ENCODE measurements around the gene KIAA0513. TPM values are rescaled to one million over a fixed set of nuclear protein-coding genes. Genes with fewer than 3 reads are reported as not detected.

The KIAA0513 gene
- total and polyA plus RNA-seq, 2 donors (not counting 1 experiment from before 2014, with no cell fraction given), result 1.1 to 2.1 TPM

DNA sequence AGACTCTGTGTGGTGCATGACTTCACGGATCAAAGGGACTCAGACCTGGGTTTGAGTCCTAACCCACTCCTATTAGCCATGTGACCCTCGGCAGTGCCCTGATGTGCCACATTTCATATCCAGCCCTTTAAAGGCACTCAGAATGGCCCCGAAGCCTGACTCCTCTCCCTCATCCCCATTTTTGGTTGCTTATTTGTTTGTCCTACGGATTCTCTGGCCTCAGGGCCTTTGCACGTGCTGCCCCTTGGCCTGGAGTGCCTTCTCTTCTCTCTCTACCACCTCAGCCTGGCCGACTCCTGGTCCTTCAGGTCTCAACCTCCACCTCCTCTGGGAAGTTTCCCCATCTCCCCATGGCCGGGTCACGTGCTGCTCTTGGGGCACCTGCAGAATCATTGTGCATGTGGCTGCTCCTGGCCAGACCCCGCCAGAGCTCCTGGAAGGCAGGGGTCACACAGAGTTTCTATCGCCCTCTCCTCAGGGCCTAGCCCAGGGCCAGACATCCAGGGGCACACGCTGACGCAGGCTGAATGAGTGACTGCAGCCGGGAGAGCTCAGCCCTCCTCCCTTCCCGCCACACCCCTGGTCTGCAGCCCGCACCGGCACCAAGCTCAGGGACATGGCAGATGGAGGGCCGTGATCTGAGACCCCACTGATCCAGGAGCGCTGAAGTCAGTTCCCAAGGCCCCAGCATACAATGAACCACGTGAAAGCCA, 106.6 kb downstream of the KIAA0513 start:
- DNase-seq (no peak), ATAC-seq (ENCODE audit: low read depth) (no peak)
- H3K4me2 ChIP-seq (replicated peaks; ENCODE audit: low read depth, low read length, poor library complexity, severe bottlenecking), result no peak overlapping the region
- no peak overlapping the region for H3K27ac ChIP-seq (ENCODE audit: low read length in 2 of 2)
- TF ChIP-seq, protein P1, sequence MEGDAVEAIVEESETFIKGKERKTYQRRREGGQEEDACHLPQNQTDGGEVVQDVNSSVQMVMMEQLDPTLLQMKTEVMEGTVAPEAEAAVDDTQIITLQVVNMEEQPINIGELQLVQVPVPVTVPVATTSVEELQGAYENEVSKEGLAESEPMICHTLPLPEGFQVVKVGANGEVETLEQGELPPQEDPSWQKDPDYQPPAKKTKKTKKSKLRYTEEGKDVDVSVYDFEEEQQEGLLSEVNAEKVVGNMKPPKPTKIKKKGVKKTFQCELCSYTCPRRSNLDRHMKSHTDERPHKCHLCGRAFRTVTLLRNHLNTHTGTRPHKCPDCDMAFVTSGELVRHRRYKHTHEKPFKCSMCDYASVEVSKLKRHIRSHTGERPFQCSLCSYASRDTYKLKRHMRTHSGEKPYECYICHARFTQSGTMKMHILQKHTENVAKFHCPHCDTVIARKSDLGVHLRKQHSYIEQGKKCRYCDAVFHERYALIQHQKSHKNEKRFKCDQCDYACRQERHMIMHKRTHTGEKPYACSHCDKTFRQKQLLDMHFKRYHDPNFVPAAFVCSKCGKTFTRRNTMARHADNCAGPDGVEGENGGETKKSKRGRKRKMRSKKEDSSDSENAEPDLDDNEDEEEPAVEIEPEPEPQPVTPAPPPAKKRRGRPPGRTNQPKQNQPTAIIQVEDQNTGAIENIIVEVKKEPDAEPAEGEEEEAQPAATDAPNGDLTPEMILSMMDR (IDR thresholded peaks at IDR 0.05), result no peak
- no peak for TF ChIP-seq EZH2 (IDR thresholded peaks at IDR 0.05; ENCODE audit: borderline replicate concordance, insufficient read depth, low read depth, low read length, poor library complexity, severe bottlenecking)
- peaks cover 0 to 19% (median 7%) of the 10 kb centered on the region in 4 experiments for H3K27me3 ChIP-seq (replicated peaks in 1 of 4; ENCODE audit: control extremely low read depth in 1 of 4, control insufficient read depth in 3 of 4, insufficient read depth in 4 of 4, low read length in 3 of 4)
- intact Hi-C loops (cut with micrococcal nuclease), result no loop called here
- no peaks in the 10 kb centered on the region for H3K79me2 ChIP-seq (ENCODE audit: control insufficient read depth, insufficient read depth, low read length)
- Mint-ChIP-seq H3K4me1 (peaks cover 11% of the 10 kb centered on the region), H3K27ac (no peak overlapping the region), H3K4me3 (no peak overlapping the region), H3K27me3 (peaks cover 21% of the 10 kb centered on the region), H3K9me3 (ENCODE audit: insufficient read depth) (no peaks in the 10 kb centered on the region)
- H3K9ac ChIP-seq (ENCODE audit: low read length), result no peak overlapping the region
- no peak overlapping the region for H2AFZ ChIP-seq (ENCODE audit: insufficient read depth, low read depth, low read length, poor library complexity, severe bottlenecking)
- H3K9me3 ChIP-seq (ENCODE audit: control extremely low read depth in 1 of 3, control insufficient read depth in 2 of 3, insufficient read depth in 1 of 3, low read length in 2 of 3), result peaks cover 0 to 11% (median 0%) of the 10 kb centered on the region in 3 donors
- ChIA-PET CTCF (interaction anchor here (1.5 kb wide), 1 partner anchor 19 kb away, joined by 3 read pairs; no protein-coding TSS in a partner anchor), POLR2A (no interaction called here)
- H3K36me3 ChIP-seq (replicated peaks in 1 of 2; ENCODE audit: control extremely low read depth in 1 of 2, control insufficient read depth in 1 of 2, extremely low read depth in 1 of 2, insufficient read depth in 2 of 2, low read length in 1 of 2), result no peaks in the 10 kb centered on the region
- no peaks in the 10 kb centered on the region for H4K20me1 ChIP-seq (ENCODE audit: control insufficient read depth, insufficient read depth, low read length, poor library complexity, severe bottlenecking)
- 92% methylated on average over 19 of the region's 19 CpGs for WGBS (ENCODE audit: insufficient coverage)
- no peak overlapping the region for H3K4me3 ChIP-seq (ENCODE audit: control extremely low read depth in 1 of 5, extremely low read depth in 1 of 5, insufficient read depth in 1 of 5, low read depth in 2 of 5, low read length in 4 of 5)
- H3K4me1 ChIP-seq (ENCODE audit: control insufficient read depth in 2 of 2, insufficient read depth in 2 of 2, low read length in 2 of 2), result peaks cover 9 to 26% of the 10 kb centered on the region in 2 donors

DNA sequence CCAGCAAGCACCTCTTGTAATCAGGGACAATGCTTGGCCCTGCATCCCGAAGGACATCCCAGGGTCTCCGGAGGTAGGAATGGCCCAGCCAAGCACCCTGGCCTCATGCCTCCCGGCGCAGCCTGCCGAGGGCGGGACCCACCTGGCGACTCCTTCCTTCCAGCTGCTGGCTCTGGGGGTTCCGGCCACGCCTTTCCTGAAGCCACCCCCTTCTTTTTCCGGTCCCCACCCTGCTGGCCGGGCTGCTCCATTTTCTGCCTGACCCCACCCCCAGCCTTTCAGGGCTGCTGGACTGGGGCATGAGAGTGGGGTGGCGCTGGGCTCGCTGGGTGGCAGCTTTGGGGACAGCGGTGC, 107.2 kb downstream of the KIAA0513 start:
- H3K27me3 Mint-ChIP-seq, result peaks cover 26% of the 10 kb centered on the region
- ChIA-PET CTCF (interaction anchor here (1.5 kb wide), 1 partner anchor 20 kb away, joined by 3 read pairs; no protein-coding TSS in a partner anchor), POLR2A (no interaction called here)
- no peak overlapping the region for H3K27ac ChIP-seq (ENCODE audit: low read length in 2 of 2)
- intact Hi-C loops (cut with micrococcal nuclease), result no loop called here
- no peak overlapping the region for H2AFZ ChIP-seq (ENCODE audit: insufficient read depth, low read depth, low read length, poor library complexity, severe bottlenecking)
- 73% methylated on average over 10 of the region's 14 CpGs for WGBS (ENCODE audit: insufficient coverage)
- peaks cover 0 to 19% (median 7%) of the 10 kb centered on the region in 4 experiments for H3K27me3 ChIP-seq (replicated peaks in 1 of 4; ENCODE audit: control extremely low read depth in 1 of 4, control insufficient read depth in 3 of 4, insufficient read depth in 4 of 4, low read length in 3 of 4)
- no peak for ATAC-seq (ENCODE audit: low read depth)
- H3K4me3 ChIP-seq (ENCODE audit: control extremely low read depth in 1 of 5, extremely low read depth in 1 of 5, insufficient read depth in 1 of 5, low read depth in 2 of 5, low read length in 4 of 5), result no peak overlapping the region
- H3K4me3 Mint-ChIP-seq, result no peak overlapping the region
- no peak for DNase-seq
- H3K4me1 ChIP-seq (ENCODE audit: control insufficient read depth in 2 of 2, insufficient read depth in 2 of 2, low read length in 2 of 2), result peaks cover 9 to 26% of the 10 kb centered on the region in 2 donors
- H3K27ac Mint-ChIP-seq, result no peak overlapping the region
- H3K4me1 Mint-ChIP-seq, result peaks cover 11% of the 10 kb centered on the region
- H3K79me2 ChIP-seq (ENCODE audit: control insufficient read depth, insufficient read depth, low read length), result no peaks in the 10 kb centered on the region
- no peak overlapping the region for H3K4me2 ChIP-seq (replicated peaks; ENCODE audit: low read depth, low read length, poor library complexity, severe bottlenecking)
- no peaks in the 10 kb centered on the region for H4K20me1 ChIP-seq (ENCODE audit: control insufficient read depth, insufficient read depth, low read length, poor library complexity, severe bottlenecking)
- H3K9me3 ChIP-seq (ENCODE audit: control extremely low read depth in 1 of 3, control insufficient read depth in 2 of 3, insufficient read depth in 1 of 3, low read length in 2 of 3), result peaks cover 0 to 11% (median 0%) of the 10 kb centered on the region in 3 donors
- H3K9me3 Mint-ChIP-seq (ENCODE audit: insufficient read depth), result no peaks in the 10 kb centered on the region
- TF ChIP-seq EZH2 (IDR thresholded peaks at IDR 0.05; ENCODE audit: borderline replicate concordance, insufficient read depth, low read depth, low read length, poor library complexity, severe bottlenecking), result no peak
- TF ChIP-seq, protein P1 (IDR thresholded peaks at IDR 0.05), result no peak
- no peak overlapping the region for H3K9ac ChIP-seq (ENCODE audit: low read length)
- H3K36me3 ChIP-seq (replicated peaks in 1 of 2; ENCODE audit: control extremely low read depth in 1 of 2, control insufficient read depth in 1 of 2, extremely low read depth in 1 of 2, insufficient read depth in 2 of 2, low read length in 1 of 2), result no peaks in the 10 kb centered on the region
